ENCODE measurements around the gene PLA2G2C. TPM values are rescaled to one million over a fixed set of nuclear protein-coding genes. Genes with fewer than 3 reads are reported as not detected.
A peak's percentile ranks its signal among the peaks of the same experiment; 100 is the strongest.

PLA2G2C gene
- total RNA-seq, 1 donor from 2014 or later, result not detected

- ATAC-seq (no peak), DNase-seq (no peak)
- intact Hi-C loops (cut with micrococcal nuclease), result no loop called here
Observed at GRCh38 chr1:20166051-20166450, 20.3 kb downstream of the PLA2G2C start.

- peak; percentile 17 for ATAC-seq
- intact Hi-C loops (cut with micrococcal nuclease), result no loop called here
- no peak for DNase-seq
Observed at GRCh38 chr1:20165522-20165951, 20.8 kb downstream of the PLA2G2C start.

- peak; percentile 76 for ATAC-seq
- intact Hi-C loops (cut with micrococcal nuclease), result no loop called here
Observed at GRCh38 chr1:20164694-20165202, 21.6 kb downstream of the PLA2G2C start.

GRCh38 chr1:20160034-20160433 lies 26.3 kb downstream of the PLA2G2C start:
- DNase-seq (no peak), ATAC-seq (no peak)
- intact Hi-C loops (cut with micrococcal nuclease), result no loop called here

More at GRCh38 chr1:20164694-20165202, 21.6 kb downstream of the PLA2G2C start:
- DNase-seq, result peak; percentile 54

- no peak for ATAC-seq
- intact Hi-C loops (cut with micrococcal nuclease), result loop anchor here (5.0 kb wide), 1 partner anchor 236 kb away; the partner anchor contains the start of gene PLA2G2E
- DNase-seq, result no peak
Observed at GRCh38 chr1:20158358-20159070, 27.8 kb downstream of the PLA2G2C start.

GRCh38 chr1:20154301-20154831 lies 32.0 kb downstream of the PLA2G2C start:
- intact Hi-C loops (cut with micrococcal nuclease), result loop anchor here (5.0 kb wide), 1 partner anchor 57 kb away; no protein-coding TSS in a partner anchor
- no peak for ATAC-seq
- DNase-seq, result no peak

- DNase-seq, result peak; percentile 48
- ATAC-seq, result peak; percentile 61
- intact Hi-C loops (cut with micrococcal nuclease), result loop anchor here (5.0 kb wide), 1 partner anchor 56 kb away; no protein-coding TSS in a partner anchor
Observed at GRCh38 chr1:20153000-20153418, 33.3 kb downstream of the PLA2G2C start.

- DNase-seq, result no peak
Observed at GRCh38 chr1:20152599-20152930, 33.8 kb downstream of the PLA2G2C start.

GRCh38 chr1:20151906-20152598 lies 34.3 kb downstream of the PLA2G2C start:
- ATAC-seq (peak; percentile 95), DNase-seq (peak; percentile 90)
- intact Hi-C loops (cut with micrococcal nuclease), result loop anchor here (5.0 kb wide), 1 partner anchor 55 kb away; no protein-coding TSS in a partner anchor

More at GRCh38 chr1:20152599-20152930, 33.8 kb downstream of the PLA2G2C start:
- intact Hi-C loops (cut with micrococcal nuclease), result loop anchor here (5.0 kb wide), 1 partner anchor 55 kb away; no protein-coding TSS in a partner anchor
- ATAC-seq, result no peak

- ATAC-seq, result no peak
- intact Hi-C loops (cut with micrococcal nuclease), result loop anchor here (5.0 kb wide), 1 partner anchor 54 kb away; no protein-coding TSS in a partner anchor
- no peak for DNase-seq
Observed at GRCh38 chr1:20150969-20151368, 35.3 kb downstream of the PLA2G2C start.

GRCh38 chr1:20150326-20150705 lies 36.0 kb downstream of the PLA2G2C start:
- intact Hi-C loops (cut with micrococcal nuclease), result loop anchor here (5.0 kb wide), 1 partner anchor 53 kb away; no protein-coding TSS in a partner anchor
- ATAC-seq, result no peak
- no peak for DNase-seq

GRCh38 chr1:20149601-20150325 lies 36.6 kb downstream of the PLA2G2C start:
- intact Hi-C loops (cut with micrococcal nuclease), result loop anchor here (5.0 kb wide), 1 partner anchor 52 kb away; no protein-coding TSS in a partner anchor
- DNase-seq (no peak), ATAC-seq (no peak)

- intact Hi-C loops (cut with micrococcal nuclease), result no loop called here
- DNase-seq, result no peak
- ATAC-seq, result no peak
Observed at GRCh38 chr1:20148571-20149500, 37.5 kb downstream of the PLA2G2C start.

- intact Hi-C loops (cut with micrococcal nuclease), result no loop called here
- DNase-seq (no peak), ATAC-seq (no peak)
Observed at GRCh38 chr1:20147846-20148570, 38.3 kb downstream of the PLA2G2C start.

- DNase-seq (no peak), ATAC-seq (no peak)
- intact Hi-C loops (cut with micrococcal nuclease), result no loop called here
Observed at GRCh38 chr1:20143734-20144565, 42.4 kb downstream of the PLA2G2C start.

- intact Hi-C loops (cut with micrococcal nuclease), result no loop called here
- no peak for DNase-seq
- no peak for ATAC-seq
Observed at GRCh38 chr1:20143318-20143717, 43.0 kb downstream of the PLA2G2C start.
